ENCODE data around the gene TIAM2.

Gene TIAM2

GRCh38 chr6:155026022-155026705, 31.0 kb downstream of the TIAM2 start:
- no peak for DNase-seq (ENCODE audit: low read depth in 2 of 2)

- no peak for DNase-seq (ENCODE audit: low read depth in 2 of 2)
These were observed 31.6 kb downstream of the TIAM2 start for GRCh38 chr6:155026706-155027045.

GRCh38 chr6:155030148-155030720, 35.1 kb downstream of the TIAM2 start:
- no peak for DNase-seq (ENCODE audit: low read depth in 2 of 2)

GRCh38 chr6:155031091-155031490, 36.0 kb downstream of the TIAM2 start:
- DNase-seq (ENCODE audit: low read depth in 2 of 2), result no peak

- no peak for DNase-seq (ENCODE audit: low read depth in 2 of 2)
These were observed 38.1 kb downstream of the TIAM2 start for GRCh38 chr6:155033021-155033791.

- no peak for DNase-seq (ENCODE audit: low read depth in 2 of 2)
These were observed 41.8 kb downstream of the TIAM2 start for GRCh38 chr6:155036907-155037306.

- DNase-seq (ENCODE audit: low read depth in 2 of 2), result no peak
These were observed 43.0 kb downstream of the TIAM2 start for GRCh38 chr6:155038104-155038503.

- DNase-seq (ENCODE audit: low read depth in 2 of 2), result no peak
These were observed 43.4 kb downstream of the TIAM2 start for GRCh38 chr6:155038527-155038926.

GRCh38 chr6:155039618-155040017, 44.5 kb downstream of the TIAM2 start:
- no peak for DNase-seq (ENCODE audit: low read depth in 2 of 2)

GRCh38 chr6:155040154-155040553, 45.0 kb downstream of the TIAM2 start:
- no peak for DNase-seq (ENCODE audit: low read depth in 2 of 2)

GRCh38 chr6:155040901-155041650, 46.0 kb downstream of the TIAM2 start:
- DNase-seq (ENCODE audit: low read depth in 2 of 2), result no peak

- DNase-seq (ENCODE audit: low read depth in 2 of 2), result no peak
These were observed 46.7 kb downstream of the TIAM2 start for GRCh38 chr6:155041741-155042279.

GRCh38 chr6:155042983-155043382, 47.9 kb downstream of the TIAM2 start:
- DNase-seq (ENCODE audit: low read depth in 2 of 2), result no peak

- DNase-seq (ENCODE audit: low read depth in 2 of 2), result no peak
These were observed 50.7 kb downstream of the TIAM2 start for GRCh38 chr6:155045561-155046404.

- DNase-seq (ENCODE audit: low read depth in 2 of 2), result no peak
These were observed 52.4 kb downstream of the TIAM2 start for GRCh38 chr6:155047523-155047922.

- peak; percentile 2 to 24 for DNase-seq (ENCODE audit: low read depth in 2 of 2)
These were observed 55.2 kb downstream of the TIAM2 start for GRCh38 chr6:155050311-155050710.

- no peak for DNase-seq (ENCODE audit: low read depth in 2 of 2)
These were observed 59.6 kb downstream of the TIAM2 start for GRCh38 chr6:155054491-155055250.

- no peak for DNase-seq (ENCODE audit: low read depth in 2 of 2)
These were observed 60.6 kb downstream of the TIAM2 start for GRCh38 chr6:155055729-155056128.

GRCh38 chr6:155056756-155057155, 61.6 kb downstream of the TIAM2 start:
- no peak for DNase-seq (ENCODE audit: low read depth in 2 of 2)

GRCh38 chr6:155061381-155061780, 66.3 kb downstream of the TIAM2 start:
- no peak for DNase-seq (ENCODE audit: low read depth in 2 of 2)

Measured in stimulated activated CD4-positive, alpha-beta T cell treated with anti-CD3 and anti-CD28 coated beads, Interleukin-12 subunit alpha, Interleukin-12 subunit beta, amount 100 ng/mL, for 24 hours (primary cell).